ENCODE measurements around the gene BRWD1.

Gene BRWD1

GRCh38 chr21:39204134-39204533 is 109.3 kb downstream of the BRWD1 start:
- TF ChIP-seq Cebpa-rat (IDR thresholded peaks at IDR 0.05), result no peak
- no peak overlapping the region for H3K9ac ChIP-seq
- no peaks in the 10 kb centered on the region for H3K9me3 ChIP-seq (replicated peaks in 1 of 11)
- H3K4me3 ChIP-seq, result no peak overlapping the region
- H4K20me1 ChIP-seq, result peaks cover 0 to 4% (median 0%) of the 10 kb centered on the region in 11 experiments; a peak in 2 of 22 replicates
- no peaks in the 10 kb centered on the region for H3K27me3 ChIP-seq
- no peak overlapping the region for H3K4me2 ChIP-seq
- H3K36me3 ChIP-seq, result peaks cover 86 to 100% (median 96%) of the 10 kb centered on the region in 11 experiments
- no peaks in the 10 kb centered on the region for H3K4me1 ChIP-seq
- H3K27ac ChIP-seq, result no peak overlapping the region

- TF ChIP-seq Cebpa-rat (IDR thresholded peaks at IDR 0.05), result no peak
- 0 out of 20 replicates have a peak, but pooled peaks cover 0 to 6% (median 0%) of the 10 kb centered on the region in 10 experiments for H3K4me1 ChIP-seq
- peaks cover 85 to 100% (median 98%) of the 10 kb centered on the region in 11 experiments for H3K36me3 ChIP-seq
- no peak overlapping the region for H3K4me3 ChIP-seq
- H3K4me2 ChIP-seq, result no peak overlapping the region
- H4K20me1 ChIP-seq, result peaks cover 0 to 20% (median 0%) of the 10 kb centered on the region in 11 experiments; a peak in 6 of 22 replicates
- H3K27ac ChIP-seq, result no peak overlapping the region
- no peaks in the 10 kb centered on the region for H3K9me3 ChIP-seq (replicated peaks in 1 of 11)
- no peaks in the 10 kb centered on the region for H3K27me3 ChIP-seq
- no peak overlapping the region for H3K9ac ChIP-seq
Measured at GRCh38 chr21:39198800-39199199, 114.6 kb downstream of the BRWD1 start.

GRCh38 chr21:39197448-39198233 is 115.8 kb downstream of the BRWD1 start:
- no peak for TF ChIP-seq Cebpa-rat (IDR thresholded peaks at IDR 0.05)
- Histone ChIP-seq H4K20me1 (peaks cover 0 to 20% (median 0%) of the 10 kb centered on the region in 11 experiments; a peak in 6 of 22 replicates), H3K4me2 (no peak overlapping the region), H3K9ac (no peak overlapping the region), H3K9me3 (replicated peaks in 1 of 11) (no peaks in the 10 kb centered on the region), H3K27me3 (no peaks in the 10 kb centered on the region), H3K4me1 (0 out of 20 replicates have a peak, but pooled peaks cover 0 to 6% (median 0%) of the 10 kb centered on the region in 10 experiments), H3K4me3 (no peak overlapping the region), H3K36me3 (peaks cover 80 to 100% (median 95%) of the 10 kb centered on the region in 11 experiments), H3K27ac (no peak overlapping the region)

- Histone ChIP-seq H3K9ac (no peak overlapping the region), H3K27ac (no peak overlapping the region), H4K20me1 (peaks cover 0 to 20% (median 0%) of the 10 kb centered on the region in 11 experiments; a peak in 6 of 22 replicates), H3K4me2 (no peak overlapping the region), H3K27me3 (no peaks in the 10 kb centered on the region), H3K4me1 (0 out of 20 replicates have a peak, but pooled peaks cover 0 to 6% (median 0%) of the 10 kb centered on the region in 10 experiments), H3K36me3 (peaks cover 74 to 100% (median 94%) of the 10 kb centered on the region in 11 experiments), H3K9me3 (replicated peaks in 1 of 11) (no peaks in the 10 kb centered on the region), H3K4me3 (no peak overlapping the region)
- no peak for TF ChIP-seq Cebpa-rat (IDR thresholded peaks at IDR 0.05)
Measured at GRCh38 chr21:39196838-39197237, 116.6 kb downstream of the BRWD1 start.

- peaks cover 0 to 20% (median 0%) of the 10 kb centered on the region in 11 experiments; a peak in 6 of 22 replicates for H4K20me1 ChIP-seq
- no peak overlapping the region for H3K4me3 ChIP-seq
- H3K36me3 ChIP-seq, result peaks cover 74 to 100% (median 92%) of the 10 kb centered on the region in 11 experiments
Measured at GRCh38 chr21:39196310-39196709, 117.1 kb downstream of the BRWD1 start.

GRCh38 chr21:39193380-39193779 is 120.1 kb downstream of the BRWD1 start:
- Histone ChIP-seq H3K9me3 (replicated peaks in 1 of 11) (no peaks in the 10 kb centered on the region), H3K27ac (no peak overlapping the region), H3K4me1 (peaks cover 0 to 12% (median 0%) of the 10 kb centered on the region in 10 experiments; a peak in 6 of 20 replicates), H3K36me3 (peaks cover 45 to 76% (median 62%) of the 10 kb centered on the region in 11 experiments), H3K27me3 (no peaks in the 10 kb centered on the region), H4K20me1 (peaks cover 0 to 16% (median 0%) of the 10 kb centered on the region in 11 experiments; a peak in 5 of 22 replicates), H3K9ac (no peak overlapping the region), H3K4me2 (no peak overlapping the region), H3K4me3 (no peak overlapping the region)
- TF ChIP-seq Cebpa-rat (IDR thresholded peaks at IDR 0.05), result no peak

More at GRCh38 chr21:39196310-39196709, 117.1 kb downstream of the BRWD1 start:
- H3K4me2 ChIP-seq, result no peak overlapping the region
- no peaks in the 10 kb centered on the region for H3K9me3 ChIP-seq (replicated peaks in 1 of 11)
- no peaks in the 10 kb centered on the region for H3K27me3 ChIP-seq
- no peak overlapping the region for H3K27ac ChIP-seq
- no peak overlapping the region for H3K9ac ChIP-seq
- 0 out of 20 replicates have a peak, but pooled peaks cover 0 to 6% (median 0%) of the 10 kb centered on the region in 10 experiments for H3K4me1 ChIP-seq
- no peak for TF ChIP-seq Cebpa-rat (IDR thresholded peaks at IDR 0.05)

GRCh38 chr21:39189857-39190604 is 123.4 kb downstream of the BRWD1 start:
- no peak overlapping the region for H3K27ac ChIP-seq
- peaks cover 0 to 18% (median 9%) of the 10 kb centered on the region in 10 experiments; a peak in 16 of 20 replicates for H3K4me1 ChIP-seq
- H4K20me1 ChIP-seq, result peaks cover 0 to 8% (median 0%) of the 10 kb centered on the region in 11 experiments; a peak in 2 of 22 replicates
- H3K4me3 ChIP-seq, result no peak overlapping the region
- TF ChIP-seq Cebpa-rat (IDR thresholded peaks at IDR 0.05), result no peak
- no peaks in the 10 kb centered on the region for H3K27me3 ChIP-seq
- no peak overlapping the region for H3K9ac ChIP-seq
- H3K9me3 ChIP-seq (replicated peaks in 1 of 11), result no peaks in the 10 kb centered on the region
- H3K36me3 ChIP-seq, result peaks cover 13 to 43% (median 29%) of the 10 kb centered on the region in 11 experiments
- H3K4me2 ChIP-seq, result no peak overlapping the region

GRCh38 chr21:39188521-39189139 is 124.8 kb downstream of the BRWD1 start:
- Histone ChIP-seq H3K27ac (no peak overlapping the region), H3K4me3 (no peak overlapping the region), H3K9ac (no peak overlapping the region), H3K9me3 (replicated peaks in 1 of 11) (no peaks in the 10 kb centered on the region), H3K27me3 (no peaks in the 10 kb centered on the region), H4K20me1 (no peaks in the 10 kb centered on the region), H3K36me3 (peaks cover 6 to 29% (median 16%) of the 10 kb centered on the region in 11 experiments; a peak in 18 of 22 replicates), H3K4me1 (peaks cover 0 to 27% (median 17%) of the 10 kb centered on the region in 10 experiments; a peak in 18 of 20 replicates), H3K4me2 (peak overlapping the region in 1 of 11 experiments; percentile 11; a peak in 1 of 22 replicates)
- TF ChIP-seq Cebpa-rat (IDR thresholded peaks at IDR 0.05), result no peak
